Neuronal stem cell (in vitro differentiated cells): Measurements from ENCODE around the gene OR13J1.

Experiments used
- DNase-seq: peaks from one replicate; pipeline ENCODE4 v3.0.0-alpha.2; 2013; ENCODE audit warnings: low spot score
- H2AFZ ChIP-seq: one replicate; pipeline ENCODE4 v1.6.1; 2013; ENCODE audit warnings: mild to moderate bottlenecking, low read length, inconsistent platforms
- H2AK5ac ChIP-seq: 2 replicates; pipeline ENCODE4 v1.6.1; 2013; ENCODE audit warnings: low read depth, mild to moderate bottlenecking, inconsistent platforms, low read length, moderate library complexity, mixed read lengths
- H2BK120ac ChIP-seq: 2 replicates; pipeline ENCODE4 v1.6.1; 2013; ENCODE audit warnings: low read depth, mild to moderate bottlenecking, inconsistent platforms, low read length, moderate library complexity, mixed read lengths
- H2BK12ac ChIP-seq: one replicate; pipeline ENCODE4 v1.6.1; 2013; ENCODE audit warnings: low read length, inconsistent platforms
- H2BK15ac ChIP-seq: 2 replicates; pipeline ENCODE4 v1.6.1; 2013; ENCODE audit warnings: mild to moderate bottlenecking, low read length, inconsistent platforms, mixed read lengths
- H2BK5ac ChIP-seq: one replicate; pipeline ENCODE4 v1.6.1; 2013; ENCODE audit warnings: inconsistent platforms, mild to moderate bottlenecking, low read length, moderate library complexity
- H3K14ac ChIP-seq: one replicate; pipeline ENCODE4 v1.6.1; 2013; ENCODE audit warnings: low read length, inconsistent platforms
- H3K18ac ChIP-seq: 2 replicates; pipeline ENCODE4 v1.6.1; 2013; ENCODE audit warnings: low read length, inconsistent platforms
- H3K23ac ChIP-seq: 2 replicates; pipeline ENCODE4 v1.6.1; 2013; ENCODE audit warnings: low read depth, mild to moderate bottlenecking, mixed read lengths, low read length, inconsistent platforms; ENCODE audit not compliant: poor library complexity
- H3K27ac ChIP-seq: replicated peaks from 3 replicates; pipeline ENCODE4 v1.5.1; 2013; ENCODE audit warnings: low read length, inconsistent platforms
- H3K27me3 ChIP-seq, 3 experiments: 2 replicates each; pipeline ENCODE4 v1.6.1; 2013; ENCODE audit warnings: low read length in 3 of 3, mild to moderate bottlenecking in 2 of 3, inconsistent platforms in 1 of 3, low read depth in 1 of 3, mixed read lengths in 1 of 3, moderate library complexity in 1 of 3; ENCODE audit not compliant: control insufficient read depth in 3 of 3, insufficient read depth in 3 of 3
- H3K36me3 ChIP-seq, 2 donors: replicated peaks in 1 of 2; 2 replicates each; pipeline ENCODE4 v1.6.1; 2013; ENCODE audit warnings: low read length in 2 of 2; ENCODE audit not compliant: control insufficient read depth in 2 of 2, insufficient read depth in 2 of 2
- H3K4ac ChIP-seq: 2 replicates; pipeline ENCODE4 v1.6.1; 2013; ENCODE audit warnings: inconsistent platforms, mild to moderate bottlenecking, low read length, moderate library complexity
- H3K4me1 ChIP-seq, 2 donors: 1 replicate in 1 of 2; 2 replicates in 1 of 2; pipeline ENCODE4 v1.6.1; 2013; ENCODE audit warnings: low read length in 2 of 2, low read depth in 1 of 2; ENCODE audit not compliant: control insufficient read depth in 2 of 2, insufficient read depth in 1 of 2
- H3K4me2 ChIP-seq: one replicate; pipeline ENCODE4 v1.6.1; 2013; ENCODE audit warnings: mild to moderate bottlenecking, low read length, inconsistent platforms; ENCODE audit not compliant: insufficient read depth, poor library complexity, severe bottlenecking
- H3K4me3 ChIP-seq, 2 donors: 2 replicates each; pipeline ENCODE4 v1.5.1; 2013; ENCODE audit warnings: low read length in 2 of 2, mild to moderate bottlenecking in 2 of 2, inconsistent platforms in 1 of 2, moderate library complexity in 1 of 2
- H3K79me1 ChIP-seq: one replicate; pipeline ENCODE4 v1.6.1; 2013; ENCODE audit warnings: low read depth, mild to moderate bottlenecking, inconsistent platforms, low read length, moderate library complexity
- H3K9ac ChIP-seq: one replicate; pipeline ENCODE4 v1.6.1; 2013; ENCODE audit warnings: mild to moderate bottlenecking, low read depth, low read length, inconsistent platforms; ENCODE audit not compliant: poor library complexity
- H3K9me3 ChIP-seq, 2 donors: replicated peaks in 1 of 2; 2 replicates each; pipeline versions ENCODE3 to v1.6.1; 2013; ENCODE audit warnings: low read length in 2 of 2, mild to moderate bottlenecking in 2 of 2, inconsistent platforms in 1 of 2, low read depth in 1 of 2, mixed read lengths in 1 of 2, moderate library complexity in 1 of 2; ENCODE audit not compliant: control insufficient read depth in 2 of 2, insufficient read depth in 1 of 2
- H4K8ac ChIP-seq: one replicate; pipeline ENCODE4 v1.6.1; 2013; ENCODE audit warnings: low read depth, mild to moderate bottlenecking, inconsistent platforms, low read length, moderate library complexity
- H4K91ac ChIP-seq: one replicate; pipeline ENCODE4 v1.6.1; 2013; ENCODE audit warnings: low read length, low read depth, mild to moderate bottlenecking, inconsistent platforms; ENCODE audit not compliant: poor library complexity
- WGBS, 2 donors: extraction: QIAGEN DNeasy Blood & Tissue Kit; methylation state at CpG; one replicate each; pipeline ENCODE4 v1.1.7; 2013; ENCODE audit warnings: missing lambda C conversion rate in 2 of 2, mixed read lengths in 1 of 2; ENCODE audit not compliant: insufficient read length in 2 of 2, insufficient replicate concordance in 1 of 2; ENCODE audit errors: extremely low coverage in 2 of 2; 5-methylcytosine and 5-hydroxymethylcytosine counted together

The OR13J1 gene

GRCh38 chr9:35828716-35829083 lies 41.5 kb downstream of the OR13J1 start, which contains the start of gene FAM221B:
Gene FAM221B, minus strand, starts transcription at chr9:35828732. Its CDS starts 2,571 bp downstream, at chr9:35826161.
- H3K9ac ChIP-seq: peak within 1 kb of the TSS; percentile 83
- H3K18ac ChIP-seq: peak within 1 kb of the TSS; percentile 95
- no peak within 1 kb of the TSS for H3K14ac ChIP-seq
- peak within 1 kb of the TSS; percentile 84 for H2AFZ ChIP-seq
- no peak within 1 kb of the TSS for H2AK5ac ChIP-seq
- H4K8ac ChIP-seq: no peak within 1 kb of the TSS
- H3K4me1 ChIP-seq: peaks cover 5 to 10% of the 10 kb centered on the region in 2 donors
- no peak within 1 kb of the TSS for H4K91ac ChIP-seq
- peak within 1 kb of the TSS; percentile 91 for H3K4me2 ChIP-seq
- H3K4ac ChIP-seq: no peak within 1 kb of the TSS
- peaks cover 1% of the 10 kb centered on the region for H3K79me1 ChIP-seq
- H3K23ac ChIP-seq: no peak within 1 kb of the TSS
- H3K27me3 ChIP-seq: no peaks in the 10 kb centered on the region
- no CpG with 5 or more reads among the region's 21 CpGs for WGBS, 2 donors
- no peak within 1 kb of the TSS for H2BK12ac ChIP-seq
- H2BK120ac ChIP-seq: no peak within 1 kb of the TSS
- H3K9me3 ChIP-seq: no peaks in the 10 kb centered on the region
- peak within 1 kb of the TSS; percentile 93 for H3K27ac ChIP-seq
- H2BK5ac ChIP-seq: no peak within 1 kb of the TSS
- H3K4me3 ChIP-seq: peak within 1 kb of the TSS; percentile 60 to 86
- no peak within 1 kb of the TSS for H2BK15ac ChIP-seq
- DNase-seq: peak; percentile 77
- peaks cover 0 to under 1% of the 10 kb centered on the region in 2 donors for H3K36me3 ChIP-seq

- H2BK5ac ChIP-seq: no peak overlapping the region
- no peaks in the 10 kb centered on the region for H3K36me3 ChIP-seq
- peaks cover 5 to 10% of the 10 kb centered on the region in 2 donors for H3K4me1 ChIP-seq
- H2AK5ac ChIP-seq: no peak overlapping the region
- peaks cover 1% of the 10 kb centered on the region for H3K79me1 ChIP-seq
- H3K4me2 ChIP-seq: no peak overlapping the region
- H3K23ac ChIP-seq: no peak overlapping the region
- H3K27ac ChIP-seq: no peak overlapping the region
- no peak overlapping the region for H3K4ac ChIP-seq
- no peaks in the 10 kb centered on the region for H3K27me3 ChIP-seq
- H4K91ac ChIP-seq: no peak overlapping the region
- H2BK120ac ChIP-seq: no peak overlapping the region
- H2AFZ ChIP-seq: no peak overlapping the region
- H3K9me3 ChIP-seq: no peaks in the 10 kb centered on the region
- DNase-seq: no peak
- no peak overlapping the region for H2BK12ac ChIP-seq
- WGBS, 2 donors: no CpG with 5 or more reads among the region's 3 CpGs
- no peak overlapping the region for H2BK15ac ChIP-seq
- no peak overlapping the region for H3K9ac ChIP-seq
- H3K18ac ChIP-seq: no peak overlapping the region
- H4K8ac ChIP-seq: no peak overlapping the region
- H3K14ac ChIP-seq: no peak overlapping the region
- no peak overlapping the region for H3K4me3 ChIP-seq
These were observed 42.7 kb downstream of the OR13J1 start for GRCh38 chr9:35827486-35827885.

- Histone ChIP-seq H4K8ac (no peak overlapping the region), H2AK5ac (no peak overlapping the region), H3K14ac (no peak overlapping the region), H3K27me3 (no peaks in the 10 kb centered on the region), H3K18ac (no peak overlapping the region), H3K36me3 (no peaks in the 10 kb centered on the region), H2BK120ac (no peak overlapping the region), H3K27ac (no peak overlapping the region), H2AFZ (peak overlapping the region; percentile 64), H2BK15ac (no peak overlapping the region), H3K23ac (no peak overlapping the region), H3K4me2 (no peak overlapping the region), H3K79me1 (peaks cover 1% of the 10 kb centered on the region), H3K4me1 (peaks cover 5 to 11% of the 10 kb centered on the region in 2 donors), H2BK12ac (no peak overlapping the region), H3K9me3 (no peaks in the 10 kb centered on the region), H3K4ac (no peak overlapping the region), H3K9ac (no peak overlapping the region), H2BK5ac (no peak overlapping the region), H3K4me3 (no peak overlapping the region), H4K91ac (no peak overlapping the region)
- no CpG with 5 or more reads among the region's 4 CpGs for WGBS, 2 donors
- peak; percentile 33 for DNase-seq
These were observed 44.0 kb downstream of the OR13J1 start for GRCh38 chr9:35826071-35826701.

- DNase-seq: no peak
- H3K9me3 ChIP-seq: no peaks in the 10 kb centered on the region
These were observed 47.3 kb downstream of the OR13J1 start for GRCh38 chr9:35822926-35823325.

More at GRCh38 chr9:35822926-35823325, 47.3 kb downstream of the OR13J1 start:
- Histone ChIP-seq H4K8ac (no peak overlapping the region), H2AK5ac (no peak overlapping the region), H3K4me1 (peaks cover 1 to 2% of the 10 kb centered on the region in 2 donors), H3K18ac (no peak overlapping the region), H3K27ac (no peak overlapping the region), H4K91ac (no peak overlapping the region), H2BK5ac (no peak overlapping the region), H2BK15ac (no peak overlapping the region), H2BK120ac (no peak overlapping the region), H3K23ac (no peak overlapping the region), H3K9ac (no peak overlapping the region), H3K14ac (no peak overlapping the region), H3K27me3 (no peaks in the 10 kb centered on the region), H3K4me2 (no peak overlapping the region), H2BK12ac (no peak overlapping the region), H3K79me1 (no peaks in the 10 kb centered on the region), H3K4me3 (no peak overlapping the region), H2AFZ (no peak overlapping the region), H3K36me3 (no peaks in the 10 kb centered on the region), H3K4ac (no peak overlapping the region)
